K562 (cell line): Measurements from ENCODE around the gene MAST1. TPM values are rescaled to one million over a fixed set of nuclear protein-coding genes. Genes with fewer than 3 reads are reported as not detected.
A peak's percentile ranks its signal among the peaks of the same experiment; 100 is the strongest.

Experiments
- AFF4 ChIP-seq: sonication (generic); formaldehyde crosslinking; IDR thresholded peaks from 2 replicates; pipeline ENCODE4 v1.8.0; 2023; ENCODE audit warnings: mild to moderate bottlenecking, missing genetic modification reagents
- ATF2 ChIP-seq: sonication (generic); formaldehyde crosslinking; IDR thresholded peaks from 2 replicates; pipeline ENCODE4 v1.8.1; 2022; ENCODE audit warnings: missing genetic modification reagents
- BRD9 ChIP-seq: fragments of 450-650 bp; IDR thresholded peaks from 2 replicates; pipeline ENCODE4 v1.6.1; 2018; ENCODE audit warnings: low read depth; ENCODE audit not compliant: partially characterized antibody
- CTBP1 ChIP-seq: fragments of 450-650 bp; IDR thresholded peaks from 2 replicates; pipeline ENCODE4 v1.6.1; 2016; ENCODE audit warnings: borderline replicate concordance
- DIDO1 ChIP-seq: fragments of 450-650 bp; IDR thresholded peaks from 2 replicates; pipeline ENCODE4 v1.6.1; 2016; ENCODE audit warnings: low read depth, missing biosample characterization, missing genetic modification characterization
- DNMT1 ChIP-seq: fragments of 450-650 bp; IDR thresholded peaks from 2 replicates; pipeline ENCODE4 v1.6.1; 2016; ENCODE audit warnings: antibody characterized with exemption, mild to moderate bottlenecking
- ETS2 ChIP-seq: IDR thresholded peaks from 2 replicates; pipeline ENCODE4 v1.6.1; 2016; ENCODE audit warnings: borderline replicate concordance, missing genetic modification characterization, mild to moderate bottlenecking, moderate library complexity, missing compliant biosample characterization; ENCODE audit not compliant: poor library complexity, severe bottlenecking
- FIP1L1 ChIP-seq: fragments of 200-400 bp; formaldehyde crosslinking; IDR thresholded peaks from 2 replicates; pipeline ENCODE4 v1.6.1; 2018; ENCODE audit warnings: mild to moderate bottlenecking, low read depth, low read length; ENCODE audit not compliant: poor library complexity, severe bottlenecking
- IRF2 ChIP-seq: sonication (generic); formaldehyde crosslinking; IDR thresholded peaks from 2 replicates; pipeline ENCODE4 v1.8.1; 2022; ENCODE audit warnings: mild to moderate bottlenecking, missing genetic modification reagents
- MCM2 ChIP-seq: fragments of 450-650 bp; IDR thresholded peaks from 2 replicates; pipeline ENCODE4 v1.6.1; 2017; ENCODE audit warnings: low read depth, mild to moderate bottlenecking
- NCOA6 ChIP-seq: fragments of 450-650 bp; IDR thresholded peaks from 2 replicates; pipeline ENCODE4 v1.6.1; 2017; ENCODE audit warnings: mild to moderate bottlenecking
- OTX1 ChIP-seq: fragments of 450-650 bp; formaldehyde crosslinking; IDR thresholded peaks from 2 replicates; pipeline ENCODE4 v1.4.0; 2022; ENCODE audit warnings: mild to moderate bottlenecking
- PURB ChIP-seq: sonication (generic); formaldehyde crosslinking; IDR thresholded peaks from 2 replicates; pipeline ENCODE4 v1.9.0; 2021; ENCODE audit warnings: low read depth, mild to moderate bottlenecking, missing genetic modification reagents
- RBM22 ChIP-seq: fragments of 200-400 bp; formaldehyde crosslinking; IDR thresholded peaks from 2 replicates; pipeline ENCODE4 v1.6.1; 2018; ENCODE audit warnings: low read length, low read depth; ENCODE audit not compliant: poor library complexity, severe bottlenecking
- TCF3 ChIP-seq: sonication (generic); formaldehyde crosslinking; IDR thresholded peaks from 2 replicates; pipeline ENCODE4 v1.4.0; 2020; ENCODE audit warnings: mild to moderate bottlenecking, missing genetic modification reagents
- TCF7 ChIP-seq: sonication (generic); IDR thresholded peaks from 2 replicates; pipeline ENCODE4 v1.6.1; 2016; ENCODE audit warnings: antibody characterized with exemption, borderline replicate concordance
- TRIM24 ChIP-seq, 2 experiments: fragments of 450-650 bp; IDR thresholded peaks; 2 replicates each; pipeline ENCODE4 v1.6.1; 2016
- XRCC5 ChIP-seq: fragments of 200-400 bp; formaldehyde crosslinking; IDR thresholded peaks from 2 replicates; pipeline ENCODE4 v1.6.1; 2017; ENCODE audit warnings: low read depth, mild to moderate bottlenecking, low read length
- ZBTB33 ChIP-seq: sonication (generic); formaldehyde crosslinking; IDR thresholded peaks from 2 replicates; pipeline ENCODE4 v1.8.1; 2023; ENCODE audit warnings: mild to moderate bottlenecking, missing genetic modification reagents
- ZKSCAN3 ChIP-seq: fragments of 250-450 bp; sonication (Bioruptor Pico); IDR thresholded peaks from 2 replicates; pipeline ENCODE4 v1.4.0; 2020
- ZNF41 ChIP-seq: fragments of 250-450 bp; sonication (Bioruptor Pico); conservative IDR thresholded peaks from 2 replicates; pipeline ENCODE4 v1.4.0; 2020; ENCODE audit warnings: mild to moderate bottlenecking
- ZSCAN32 ChIP-seq: fragments of 450-650 bp; formaldehyde crosslinking; IDR thresholded peaks from 2 replicates; pipeline ENCODE4 v1.4.0; 2020; ENCODE audit warnings: mild to moderate bottlenecking, moderate library complexity
- polyA plus RNA-seq, 8 experiments: library from polyadenylated mRNA; depleted of rRNA in 4 of 8; stranded (reverse) in 5 of 8; unstranded in 3 of 8; fragments of >200 nt; fragmentation: Nextera tagmentation in 2 of 8; fragmentation: Illumina TruSeq in 1 of 8; extraction: Ambion mirVana in 2 of 8; extraction: Trizol in 1 of 8; gene quantifications; 2 replicates each; pipeline versions ENCODE4 v1.2.1 to v1.2.3, GENCODE V29; 2011 to 2014; ENCODE audit warnings: inconsistent platforms in 1 of 8, missing spikeins in 1 of 8
- total RNA-seq, 7 experiments: library from RNA; depleted of rRNA in 6 of 7; stranded (reverse); fragments of >200 nt in 6 of 7; fragmentation: Illumina TruSeq in 2 of 7; extraction: Trizol in 2 of 7; gene quantifications; 2 replicates each; pipeline versions ENCODE4 v1.2.1 to v1.2.3, GENCODE V29; 2011 to 2021; ENCODE audit warnings: low replicate concordance in 1 of 7

Gene MAST1
- total and polyA plus RNA-seq, 9 of the 15 experiments (the other 6 are each of a cell fraction or from before 2014, with no cell fraction given): 0.48 to 10.3 (median 3.9) TPM

- TF ChIP-seq ATF2 (CRISPR knock-in tag) (no peak), RBM22 (no peak), PURB (CRISPR knock-in tag) (no peak), TCF3 (no peak), DIDO1 (tag) (no peak), IRF2 (CRISPR knock-in tag) (no peak; the same call in 1 of the 2 replicates), TCF7 (0 out of 2 replicates have a peak, but pooled peaks have one; percentile 57), NCOA6 (no peak), OTX1 (no peak), ZBTB33 (CRISPR knock-in tag) (peak; percentile 77), ETS2 (tag) (no peak), AFF4 (peak; percentile 74), TRIM24 (IDR thresholded peaks at IDR 0.05) (no peak), BRD9 (peak; percentile 25), MCM2 (no peak), ZSCAN32 (no peak), DNMT1 (no peak), ZNF41 (CRISPR knock-in tag) (no peak), CTBP1 (peak; percentile 86), XRCC5 (peak; percentile 16; the same call in 1 of the 2 replicates), FIP1L1 (peak; percentile 84), ZKSCAN3 (CRISPR knock-in tag) (no peak)
Measured at GRCh38 chr19:12801466-12802266, 36.6 kb upstream of the MAST1 start, which contains the start of the genes PRDX2 and THSD8 (continued).
